Measurements from ENCODE around the gene PLEKHJ1. TPM values are rescaled to one million over a fixed set of nuclear protein-coding genes. Genes with fewer than 3 reads are reported as not detected.

Gene PLEKHJ1
- total RNA-seq, 2 donors from 2014 or later = 26.3 to 46.2 TPM

DNA sequence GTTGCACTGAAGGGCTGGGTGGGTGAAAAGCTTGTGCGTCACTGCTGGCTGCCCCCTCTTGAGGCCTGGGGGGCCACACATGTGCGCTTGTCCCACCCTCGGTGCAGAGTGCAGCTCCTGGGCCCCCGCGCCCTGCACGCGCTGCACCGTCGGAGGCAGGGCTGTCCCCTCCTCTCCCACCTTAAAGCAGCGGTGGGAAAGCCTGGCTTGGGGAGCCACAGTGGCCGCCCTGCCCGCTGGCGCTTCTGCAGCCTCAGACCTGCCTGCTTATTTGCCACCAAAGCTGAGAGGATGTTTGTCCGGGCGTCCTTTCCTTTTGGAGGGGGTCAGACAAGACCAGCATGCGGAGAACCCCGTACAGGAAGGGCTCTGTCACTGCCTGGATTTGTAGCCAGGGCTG lies 26.7 kb downstream of the PLEKHJ1 start:
- Histone ChIP-seq H3K9me3 (no peaks in the 10 kb centered on the region), H3K27ac (no peak overlapping the region), H3K4me1 (ENCODE audit: control insufficient read depth in 1 of 2, low read depth in 2 of 2) (no peaks in the 10 kb centered on the region), H3K4me3 (no peak overlapping the region), H3K36me3 (peaks cover 68% of the 10 kb centered on the region), H3K27me3 (replicated peaks; ENCODE audit: insufficient read depth) (no peaks in the 10 kb centered on the region)
- TF ChIP-seq, protein P1, sequence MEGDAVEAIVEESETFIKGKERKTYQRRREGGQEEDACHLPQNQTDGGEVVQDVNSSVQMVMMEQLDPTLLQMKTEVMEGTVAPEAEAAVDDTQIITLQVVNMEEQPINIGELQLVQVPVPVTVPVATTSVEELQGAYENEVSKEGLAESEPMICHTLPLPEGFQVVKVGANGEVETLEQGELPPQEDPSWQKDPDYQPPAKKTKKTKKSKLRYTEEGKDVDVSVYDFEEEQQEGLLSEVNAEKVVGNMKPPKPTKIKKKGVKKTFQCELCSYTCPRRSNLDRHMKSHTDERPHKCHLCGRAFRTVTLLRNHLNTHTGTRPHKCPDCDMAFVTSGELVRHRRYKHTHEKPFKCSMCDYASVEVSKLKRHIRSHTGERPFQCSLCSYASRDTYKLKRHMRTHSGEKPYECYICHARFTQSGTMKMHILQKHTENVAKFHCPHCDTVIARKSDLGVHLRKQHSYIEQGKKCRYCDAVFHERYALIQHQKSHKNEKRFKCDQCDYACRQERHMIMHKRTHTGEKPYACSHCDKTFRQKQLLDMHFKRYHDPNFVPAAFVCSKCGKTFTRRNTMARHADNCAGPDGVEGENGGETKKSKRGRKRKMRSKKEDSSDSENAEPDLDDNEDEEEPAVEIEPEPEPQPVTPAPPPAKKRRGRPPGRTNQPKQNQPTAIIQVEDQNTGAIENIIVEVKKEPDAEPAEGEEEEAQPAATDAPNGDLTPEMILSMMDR (IDR thresholded peaks at IDR 0.05) = no peak
- ATAC-seq (ENCODE audit: insufficient number of reproducible peaks, low FRiP score, low read depth) (no peak), DNase-seq (ENCODE audit: low spot score) (no peak)

DNA sequence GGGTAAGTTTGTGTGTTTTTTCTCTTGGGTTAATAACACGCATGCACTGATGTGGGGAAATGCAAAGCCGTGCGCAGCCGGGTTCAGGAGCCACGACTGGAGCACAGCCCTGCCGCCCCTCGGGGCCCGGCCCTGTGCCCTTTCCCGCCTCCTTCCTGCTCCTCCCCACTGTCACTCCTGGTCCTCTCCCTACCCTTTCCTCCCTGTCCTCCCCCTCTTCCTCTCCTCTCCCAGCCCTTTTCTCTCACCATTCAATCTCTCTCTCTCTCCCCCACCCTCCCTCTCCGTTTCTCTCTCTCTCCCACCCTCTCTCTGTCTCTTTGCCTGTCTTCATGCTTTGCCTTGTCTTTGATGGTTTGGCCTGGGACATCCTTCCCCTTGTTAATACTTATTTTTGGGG lies 27.2 kb downstream of the PLEKHJ1 start:
- DNase-seq (ENCODE audit: low spot score) (no peak), ATAC-seq (ENCODE audit: insufficient number of reproducible peaks, low FRiP score, low read depth) (no peak)
- no peaks in the 10 kb centered on the region for H3K27me3 ChIP-seq (replicated peaks; ENCODE audit: insufficient read depth)
- H3K36me3 ChIP-seq = peaks cover 63% of the 10 kb centered on the region
- no peak overlapping the region for H3K27ac ChIP-seq
- TF ChIP-seq, protein P1 (IDR thresholded peaks at IDR 0.05) = no peak
- no peaks in the 10 kb centered on the region for H3K4me1 ChIP-seq (ENCODE audit: control insufficient read depth in 1 of 2, low read depth in 2 of 2)
- H3K4me3 ChIP-seq = no peak overlapping the region
- H3K9me3 ChIP-seq = no peaks in the 10 kb centered on the region

DNA sequence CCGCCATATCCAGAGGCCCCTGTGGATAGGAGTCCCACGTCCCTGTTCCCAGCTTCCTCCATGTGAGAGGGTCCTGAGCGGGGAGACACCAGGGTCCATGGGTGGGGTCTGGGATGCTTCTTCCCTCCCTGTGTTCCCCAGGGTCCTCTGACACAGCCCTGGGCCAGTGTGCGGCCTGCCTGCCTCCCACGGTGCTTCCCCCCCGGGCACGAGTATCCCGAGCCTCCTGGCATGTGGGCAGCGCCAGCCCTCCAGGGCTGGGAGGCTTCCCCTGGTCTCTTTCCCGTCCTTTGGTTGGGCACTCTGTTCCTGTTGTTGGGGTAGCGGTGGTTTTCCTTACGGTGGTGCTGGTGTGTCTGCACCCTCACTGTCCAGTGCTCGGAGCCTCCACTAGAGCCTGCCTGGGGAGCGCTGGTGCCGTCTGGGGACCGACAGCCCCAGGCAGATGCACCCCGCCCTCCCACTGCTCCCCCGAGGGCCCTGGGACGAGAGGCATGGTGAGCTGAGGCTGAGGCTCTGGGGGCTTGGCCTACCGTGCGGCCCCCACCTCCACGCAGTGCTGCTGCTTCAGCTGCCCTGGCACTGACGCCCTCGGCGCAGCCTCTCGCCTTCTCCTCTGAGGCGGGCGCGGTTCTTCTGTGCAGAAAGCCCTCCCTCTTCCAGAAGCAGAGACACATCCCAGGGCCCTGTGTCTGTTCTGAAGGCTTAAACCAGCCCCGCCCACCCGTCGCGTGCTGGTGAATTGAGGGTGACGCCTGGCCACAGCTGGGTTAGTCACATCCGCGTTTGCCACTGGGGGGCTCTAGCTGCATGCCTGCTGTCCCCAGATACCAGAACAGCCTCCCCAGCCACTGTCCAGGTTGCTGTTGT lies 27.9 kb downstream of the PLEKHJ1 start:
- no peaks in the 10 kb centered on the region for H3K4me1 ChIP-seq (ENCODE audit: control insufficient read depth in 1 of 2, low read depth in 2 of 2)
- H3K4me3 ChIP-seq = no peak overlapping the region
- peaks cover 64% of the 10 kb centered on the region for H3K36me3 ChIP-seq
- H3K27ac ChIP-seq = no peak overlapping the region
- H3K27me3 ChIP-seq (replicated peaks; ENCODE audit: insufficient read depth) = no peaks in the 10 kb centered on the region
- no peak for ATAC-seq (ENCODE audit: insufficient number of reproducible peaks, low FRiP score, low read depth)
- no peaks in the 10 kb centered on the region for H3K9me3 ChIP-seq
- TF ChIP-seq, protein P1 (IDR thresholded peaks at IDR 0.05) = no peak
- peak; percentile 12 for DNase-seq (ENCODE audit: low spot score)

DNA sequence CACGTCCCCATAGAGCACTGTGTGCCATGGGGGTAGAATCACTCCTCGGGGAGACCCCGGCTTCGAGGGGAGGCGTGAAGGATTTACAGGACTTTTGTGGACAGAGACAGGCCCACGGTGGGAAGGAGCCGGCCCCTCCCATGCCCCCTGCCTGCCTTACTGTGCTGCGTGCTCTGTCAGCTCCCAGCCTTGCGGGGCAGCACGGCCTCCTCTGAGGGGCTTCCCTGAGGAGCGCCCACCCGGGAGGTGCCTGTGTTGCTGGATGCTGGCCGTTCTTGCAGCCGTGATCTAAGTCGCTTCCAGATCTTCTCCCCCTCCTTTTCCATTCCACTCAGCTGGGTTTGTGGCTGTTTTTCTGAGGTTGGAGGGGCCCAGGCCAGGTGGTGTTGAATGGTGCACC lies 29.1 kb downstream of the PLEKHJ1 start:
- Histone ChIP-seq H3K4me3 (no peak overlapping the region), H3K4me1 (ENCODE audit: control insufficient read depth in 1 of 2, low read depth in 2 of 2) (no peaks in the 10 kb centered on the region), H3K27ac (no peak overlapping the region), H3K9me3 (no peaks in the 10 kb centered on the region), H3K36me3 (peaks cover 54% of the 10 kb centered on the region), H3K27me3 (replicated peaks; ENCODE audit: insufficient read depth) (no peaks in the 10 kb centered on the region)
- TF ChIP-seq, protein P1 (IDR thresholded peaks at IDR 0.05) = no peak
- DNase-seq (ENCODE audit: low spot score) (no peak), ATAC-seq (ENCODE audit: insufficient number of reproducible peaks, low FRiP score, low read depth) (no peak)

DNA sequence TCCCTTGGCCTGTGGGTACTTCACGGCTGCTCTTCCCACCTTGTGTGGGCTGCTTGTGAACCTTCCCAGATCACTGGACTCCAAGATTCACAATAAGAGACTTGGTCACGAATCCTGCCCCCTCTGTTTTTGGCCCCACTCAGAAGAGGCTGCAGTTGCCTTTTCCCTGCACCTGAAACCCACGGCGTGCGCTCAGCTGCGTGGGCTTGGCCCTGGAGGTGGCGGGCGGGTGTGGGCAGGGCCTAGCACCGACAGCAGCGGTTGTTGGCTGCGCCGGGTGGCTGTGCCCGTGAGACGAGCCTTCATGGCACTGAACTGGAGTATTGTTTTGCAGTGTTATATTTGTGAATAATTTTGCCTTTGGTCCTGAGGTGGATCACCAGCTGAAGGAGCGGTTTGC lies 33.8 kb downstream of the PLEKHJ1 start:
- Histone ChIP-seq H3K4me3 (no peak overlapping the region), H3K27me3 (replicated peaks; ENCODE audit: insufficient read depth) (no peaks in the 10 kb centered on the region), H3K36me3 (peaks cover 19% of the 10 kb centered on the region), H3K4me1 (ENCODE audit: control insufficient read depth in 1 of 2, low read depth in 2 of 2) (peaks cover 0 to 7% of the 10 kb centered on the region in 2 donors), H3K9me3 (no peaks in the 10 kb centered on the region), H3K27ac (no peak overlapping the region)
- TF ChIP-seq, protein P1 (IDR thresholded peaks at IDR 0.05) = no peak
- no peak for ATAC-seq (ENCODE audit: insufficient number of reproducible peaks, low FRiP score, low read depth)
- no peak for DNase-seq (ENCODE audit: low spot score)
